ENCODE measurements around the gene STAT1.

DNA sequence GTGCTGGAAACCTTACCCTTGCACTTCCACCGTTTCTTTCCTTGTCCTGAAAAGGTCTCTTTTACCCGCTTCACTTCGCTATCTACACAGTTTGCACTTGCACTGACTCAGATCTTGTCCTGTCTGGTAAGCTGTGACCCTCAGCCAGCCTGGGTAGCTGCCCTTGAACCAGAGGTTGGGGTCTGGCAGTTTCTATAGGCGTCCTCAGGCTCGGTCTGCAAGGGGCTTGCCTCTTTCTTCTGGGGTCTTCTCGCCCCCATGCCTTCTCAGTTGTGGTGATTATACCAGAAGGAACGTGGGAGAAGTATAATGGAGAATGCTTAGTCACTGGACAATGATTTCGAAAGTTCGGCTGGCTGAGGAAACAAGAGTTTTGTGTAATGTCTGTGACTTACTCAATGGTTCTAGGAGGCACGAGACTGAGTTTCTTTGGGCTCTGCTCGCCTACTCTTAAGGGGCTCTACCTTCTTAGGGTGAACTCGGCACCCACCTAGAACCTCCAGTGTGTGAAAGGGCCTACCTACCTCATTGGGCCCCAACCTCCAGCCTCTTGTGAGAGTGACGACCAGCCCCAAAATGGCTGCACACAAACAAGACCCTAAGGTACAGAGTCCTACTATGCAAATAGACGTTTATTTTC lies 6.9 kb upstream of the STAT1 start:
- TF ChIP-seq, protein P1, sequence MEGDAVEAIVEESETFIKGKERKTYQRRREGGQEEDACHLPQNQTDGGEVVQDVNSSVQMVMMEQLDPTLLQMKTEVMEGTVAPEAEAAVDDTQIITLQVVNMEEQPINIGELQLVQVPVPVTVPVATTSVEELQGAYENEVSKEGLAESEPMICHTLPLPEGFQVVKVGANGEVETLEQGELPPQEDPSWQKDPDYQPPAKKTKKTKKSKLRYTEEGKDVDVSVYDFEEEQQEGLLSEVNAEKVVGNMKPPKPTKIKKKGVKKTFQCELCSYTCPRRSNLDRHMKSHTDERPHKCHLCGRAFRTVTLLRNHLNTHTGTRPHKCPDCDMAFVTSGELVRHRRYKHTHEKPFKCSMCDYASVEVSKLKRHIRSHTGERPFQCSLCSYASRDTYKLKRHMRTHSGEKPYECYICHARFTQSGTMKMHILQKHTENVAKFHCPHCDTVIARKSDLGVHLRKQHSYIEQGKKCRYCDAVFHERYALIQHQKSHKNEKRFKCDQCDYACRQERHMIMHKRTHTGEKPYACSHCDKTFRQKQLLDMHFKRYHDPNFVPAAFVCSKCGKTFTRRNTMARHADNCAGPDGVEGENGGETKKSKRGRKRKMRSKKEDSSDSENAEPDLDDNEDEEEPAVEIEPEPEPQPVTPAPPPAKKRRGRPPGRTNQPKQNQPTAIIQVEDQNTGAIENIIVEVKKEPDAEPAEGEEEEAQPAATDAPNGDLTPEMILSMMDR (conservative IDR thresholded peaks at IDR 0.05), result no peak
- TF ChIP-seq ZFX (IDR thresholded peaks at IDR 0.05), result no peak

Data from C4-2B (cell line).